Natural killer cell (primary cell): Measurements from ENCODE around the gene SASH1. TPM values are rescaled to one million over a fixed set of nuclear protein-coding genes. Genes with fewer than 3 reads are reported as not detected.

Experiments
- ATAC-seq, 3 donors: fragments of 150-1000 bp in 2 of 3; fragments of 200-7000 bp in 1 of 3; cut with Tn5 transposase; 1 replicate in 1 of 3; 2 replicates in 2 of 3; pipeline ENCODE4 v1.10.0; 2021; ENCODE audit warnings: mild to moderate bottlenecking in 2 of 3, moderate library complexity in 2 of 3
- DNase-seq, 2 donors: peaks; one replicate each; pipeline versions ENCODE4 v3.0.0 to v3.0.0-alpha.2; 2013 to 2021; ENCODE audit warnings: mixed read lengths in 1 of 2
- H3K27ac ChIP-seq: one replicate; pipeline ENCODE4 v1.5.1; 2013; ENCODE audit warnings: mild to moderate bottlenecking, low read length
- H3K27me3 ChIP-seq: one replicate; pipeline ENCODE4 v1.6.1; 2013; ENCODE audit warnings: low read length; ENCODE audit not compliant: control insufficient read depth, insufficient read depth
- H3K36me3 ChIP-seq: one replicate; pipeline ENCODE4 v1.6.1; 2013; ENCODE audit warnings: low read length; ENCODE audit not compliant: control insufficient read depth, insufficient read depth
- H3K4me1 ChIP-seq: one replicate; pipeline ENCODE4 v1.6.1; 2013; ENCODE audit warnings: low read length; ENCODE audit not compliant: control insufficient read depth, insufficient read depth
- H3K4me3 ChIP-seq: one replicate; pipeline ENCODE4 v1.5.1; 2013; ENCODE audit warnings: low read length
- H3K9me3 ChIP-seq: one replicate; pipeline ENCODE4 v1.6.1; 2013; ENCODE audit warnings: low read length; ENCODE audit not compliant: control insufficient read depth, insufficient read depth
- H3K27ac Mint-ChIP-seq, 2 donors: one replicate each; pipeline ENCODE4 v1.8.0; 2022; ENCODE audit warnings: mild to moderate bottlenecking in 2 of 2, mixed read lengths in 2 of 2, moderate library complexity in 1 of 2
- H3K27me3 Mint-ChIP-seq, 2 donors: one replicate each; pipeline ENCODE4 v1.8.0; 2022; ENCODE audit warnings: low read depth in 2 of 2, mixed read lengths in 2 of 2
- H3K36me3 Mint-ChIP-seq: one replicate; pipeline ENCODE4 v1.8.0; 2022; ENCODE audit warnings: mixed read lengths
- H3K4me1 Mint-ChIP-seq, 2 donors: one replicate each; pipeline ENCODE4 v1.8.0; 2022; ENCODE audit warnings: mixed read lengths in 2 of 2
- H3K4me3 Mint-ChIP-seq: one replicate; pipeline ENCODE4 v1.8.0; 2022; ENCODE audit warnings: mild to moderate bottlenecking, moderate library complexity, mixed read lengths
- H3K9me3 Mint-ChIP-seq, 2 donors: one replicate each; pipeline ENCODE4 v1.8.0; 2022; ENCODE audit warnings: mixed read lengths in 2 of 2
- CTCF ChIP-seq: fragments of 200-600 bp; IDR thresholded peaks from one replicate; pipeline ENCODE4 v1.8.0; 2022; ENCODE audit warnings: antibody characterized with exemption
- WGBS: methylation state at CpG from one replicate; pipeline ENCODE4 v1.1.7; 2013; ENCODE audit warnings: missing lambda C conversion rate; ENCODE audit not compliant: insufficient coverage; 5-methylcytosine and 5-hydroxymethylcytosine counted together
- intact Hi-C: fragments of 100-400 bp; cut with micrococcal nuclease; formaldehyde crosslinking; loops from one replicate; pipeline ENCODE4 v1.14.2; 2022
- total RNA-seq, 4 donors: library from RNA; stranded (reverse); fragments of 120-200 nt in 1 of 4; gene quantifications; one replicate each; pipeline versions ENCODE4 v1.2.3 to v1.2.4, GENCODE V29; 2013 to 2022

The SASH1 gene
- total RNA-seq, 3 donors from 2014 or later (not counting 1 experiment from before 2014, with no cell fraction given) = 0.63 to 6.2 (median 2.7) TPM

GRCh38 chr6:148364056-148364824 lies 21.6 kb downstream of the SASH1 start:
- no peaks in the 10 kb centered on the region for H3K36me3 ChIP-seq
- WGBS = 29% methylated on average over 8 of the region's 11 CpGs
- H3K9me3 ChIP-seq = no peaks in the 10 kb centered on the region
- no peak overlapping the region for H3K27ac ChIP-seq
- Mint-ChIP-seq H3K27ac (no peak overlapping the region), H3K4me3 (no peak overlapping the region), H3K4me1 (no peaks in the 10 kb centered on the region), H3K27me3 (peaks cover 14 to 21% of the 10 kb centered on the region in 2 donors), H3K36me3 (no peaks in the 10 kb centered on the region), H3K9me3 (no peaks in the 10 kb centered on the region)
- peaks cover 3% of the 10 kb centered on the region for H3K27me3 ChIP-seq
- intact Hi-C loops = no loop called here
- DNase-seq (no peak), ATAC-seq (no peak)
- TF ChIP-seq CTCF = no peak
- no peaks in the 10 kb centered on the region for H3K4me1 ChIP-seq
- no peak overlapping the region for H3K4me3 ChIP-seq

GRCh38 chr6:148365041-148365440 lies 22.4 kb downstream of the SASH1 start:
- no peak overlapping the region for H3K27ac ChIP-seq
- intact Hi-C loops = no loop called here
- ATAC-seq = no peak
- Mint-ChIP-seq H3K4me3 (no peak overlapping the region), H3K27ac (no peak overlapping the region), H3K4me1 (no peaks in the 10 kb centered on the region), H3K9me3 (no peaks in the 10 kb centered on the region), H3K27me3 (peaks cover 14 to 21% of the 10 kb centered on the region in 2 donors), H3K36me3 (no peaks in the 10 kb centered on the region)
- no peak for DNase-seq
- no peak overlapping the region for H3K4me3 ChIP-seq
- no peaks in the 10 kb centered on the region for H3K4me1 ChIP-seq
- WGBS = 83% methylated on average over 2 of the region's 3 CpGs
- no peaks in the 10 kb centered on the region for H3K9me3 ChIP-seq
- no peaks in the 10 kb centered on the region for H3K36me3 ChIP-seq
- peaks cover 3% of the 10 kb centered on the region for H3K27me3 ChIP-seq
- no peak for TF ChIP-seq CTCF

DNA sequence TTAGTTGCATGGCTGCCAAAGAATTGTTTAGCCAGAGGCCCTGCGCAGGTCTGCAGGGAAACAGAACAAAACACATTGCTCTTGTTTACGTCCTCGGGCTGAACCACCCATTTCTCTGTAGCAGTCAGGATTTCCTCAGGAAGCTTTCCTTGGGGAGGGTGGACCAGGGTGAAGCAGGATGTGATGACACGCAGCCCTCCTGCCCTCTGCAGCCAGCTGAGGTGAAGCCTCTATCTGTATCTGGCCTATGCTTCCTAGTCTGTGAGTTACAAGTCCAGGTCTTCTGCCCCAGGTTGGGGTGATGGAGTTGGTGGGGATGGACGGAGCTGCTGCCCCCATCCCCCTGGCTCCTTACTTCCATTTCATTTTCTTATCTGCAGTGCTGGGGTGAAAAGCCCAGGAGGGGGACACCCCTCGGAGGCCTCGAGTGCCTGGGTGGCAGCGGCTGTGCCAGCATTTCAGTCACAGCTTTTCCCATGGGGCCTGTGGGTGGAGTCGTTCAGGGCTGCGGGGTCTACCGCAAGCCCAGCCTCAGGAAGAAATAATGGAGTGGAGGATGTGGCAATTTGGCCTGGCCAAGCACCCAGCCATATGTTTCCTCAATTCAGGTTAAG lies 24.9 kb downstream of the SASH1 start:
- Histone ChIP-seq H3K27me3 (peaks cover 3% of the 10 kb centered on the region), H3K36me3 (no peaks in the 10 kb centered on the region), H3K4me1 (no peaks in the 10 kb centered on the region), H3K9me3 (no peaks in the 10 kb centered on the region), H3K27ac (no peak overlapping the region), H3K4me3 (no peak overlapping the region)
- H3K4me1 Mint-ChIP-seq = no peaks in the 10 kb centered on the region
- TF ChIP-seq CTCF = no peak
- no peak for ATAC-seq
- H3K4me3 Mint-ChIP-seq = no peak overlapping the region
- no peaks in the 10 kb centered on the region for H3K36me3 Mint-ChIP-seq
- H3K9me3 Mint-ChIP-seq = no peaks in the 10 kb centered on the region
- no peak overlapping the region for H3K27ac Mint-ChIP-seq
- H3K27me3 Mint-ChIP-seq = peaks cover 11 to 27% of the 10 kb centered on the region in 2 donors
- WGBS = under 1% methylated on average over 10 of the region's 11 CpGs
- no peak for DNase-seq
- intact Hi-C loops = no loop called here
